Transverse colon (tissue), 4 donors: ENCODE results near the gene C1QTNF2. TPM values are rescaled to one million over a fixed set of nuclear protein-coding genes. Genes with fewer than 3 reads are reported as not detected.

ENCODE experiments used
- DNase-seq: peaks from one replicate; pipeline ENCODE4 v3.0.0-alpha.2; 2019
- H3K27ac ChIP-seq, 4 donors: fragments of 200-600 bp; sonication (generic); 2 replicates each; pipeline ENCODE4 v1.5.1; 2016 to 2018; ENCODE audit warnings: inconsistent platforms in 4 of 4
- H3K27me3 ChIP-seq: fragments of 200-600 bp; sonication (generic); 2 replicates; pipeline ENCODE4 v1.5.1; 2017; ENCODE audit warnings: inconsistent platforms
- H3K36me3 ChIP-seq, 4 donors: fragments of 200-600 bp; sonication (generic); 2 replicates each; pipeline ENCODE4 v1.5.1; 2017 to 2019; ENCODE audit warnings: inconsistent platforms in 4 of 4
- H3K4me1 ChIP-seq, 4 donors: fragments of 200-600 bp; sonication (generic); 2 replicates each; pipeline ENCODE4 v1.5.1; 2017 to 2020; ENCODE audit warnings: inconsistent platforms in 4 of 4
- H3K4me3 ChIP-seq, 4 donors: fragments of 200-600 bp; sonication (generic); 1 replicate in 1 of 4; 2 replicates in 3 of 4; pipeline versions ENCODE4 v1.5.1 to v1.6.1; 2017 to 2019; ENCODE audit warnings: inconsistent platforms in 4 of 4
- H3K9me3 ChIP-seq, 2 donors: fragments of 200-600 bp; sonication (generic); 2 replicates each; pipeline ENCODE4 v1.5.1; 2017 to 2019; ENCODE audit warnings: inconsistent platforms in 2 of 2
- CTCF ChIP-seq, 5 experiments: fragments of 200-600 bp in 3 of 5; fragments of 450-650 bp in 2 of 5; sonication (generic) in 3 of 5; IDR thresholded peaks; 1 replicate in 2 of 5; 2 replicates in 3 of 5; pipeline ENCODE4 v1.5.1; 2016 to 2017; ENCODE audit warnings: antibody characterized with exemption in 5 of 5, inconsistent platforms in 3 of 5, mild to moderate bottlenecking in 2 of 5, moderate library complexity in 1 of 5
- EP300 ChIP-seq: sonication (generic); formaldehyde crosslinking; IDR thresholded peaks from one replicate; pipeline ENCODE4 v1.6.1; 2017; ENCODE audit warnings: antibody characterized with exemption, low read depth
- POLR2A ChIP-seq: fragments of 450-650 bp; IDR thresholded peaks from one replicate; pipeline ENCODE4 v1.6.1; 2016; ENCODE audit warnings: antibody characterized with exemption, mild to moderate bottlenecking, moderate library complexity
- POLR2AphosphoS5 ChIP-seq, 3 donors: sonication (generic); formaldehyde crosslinking; IDR thresholded peaks; one replicate each; pipeline ENCODE4 v1.6.1; 2016; ENCODE audit warnings: antibody characterized with exemption in 3 of 3
- WGBS, 2 donors: methylation state at CpG; one replicate each; pipeline ENCODE4 v1.1.5; 2018; ENCODE audit warnings: low coverage in 1 of 2; 5-methylcytosine and 5-hydroxymethylcytosine counted together
- in situ Hi-C, 4 donors: fragments of 200-750 bp; cut with MboI; loops; one replicate each; pipeline versions ENCODE4 v1.15.0 to v1.15.1; 2017; ENCODE audit warnings: low sequenced_read_pairs in 3 of 4, low pct_ligation_motif_present in 1 of 4, low pct_unique_long_range_greater_than_20kb in 1 of 4
- intact Hi-C: fragments of 100-400 bp; cut with DNase I; formaldehyde crosslinking; loops from one replicate; pipeline ENCODE4 v1.15.1; 2023; ENCODE audit warnings: low total_unique reads
- total RNA-seq, 4 donors: library from RNA; depleted of rRNA; stranded (reverse); fragments of >200 nt; gene quantifications; one replicate each; pipeline ENCODE4 v1.1.0, GENCODE V29; 2016

The C1QTNF2 gene
- total RNA-seq, 4 donors from 2014 or later, result 0.41 to 2.2 (median 0.79) TPM; not detected in 1

- H3K36me3 ChIP-seq, result peaks cover 0 to 30% (median 12%) of the 10 kb centered on the region in 4 donors
- intact Hi-C loops, result no loop called here
- no peaks in the 10 kb centered on the region for H3K9me3 ChIP-seq
- H3K27ac ChIP-seq, result peak within 1 kb of the TSS; percentile 88 to 90 (median 89)
- 0 to 1% methylated on average over 3 to 31 of the region's 41 CpGs for whole genome bisulfite sequencing, 2 donors
- in situ Hi-C loops, result no loop called here
- peak; percentile 91 for DNase-seq
- H3K4me3 ChIP-seq, result peak within 1 kb of the TSS; percentile 20 to 69 (median 54)
- H3K27me3 ChIP-seq, result no peaks in the 10 kb centered on the region
- peaks cover 0 to 31% (median 14%) of the 10 kb centered on the region in 4 donors for H3K4me1 ChIP-seq
- TF ChIP-seq POLR2AphosphoS5 (IDR thresholded peaks at IDR 0.05) (peak; percentile 94 to 96 (median 95)), EP300 (no peak), POLR2A (peak; percentile 92), CTCF (IDR thresholded peaks at IDR 0.05) (no peak)
Observed at GRCh38 chr5:160399402-160400353, 29.3 kb upstream of the C1QTNF2 start, which contains the start of gene FAM200C. Gene FAM200C (minus strand): TSS chr5:160400054. CDS start chr5:160395490, 4,564 bp downstream.

DNA sequence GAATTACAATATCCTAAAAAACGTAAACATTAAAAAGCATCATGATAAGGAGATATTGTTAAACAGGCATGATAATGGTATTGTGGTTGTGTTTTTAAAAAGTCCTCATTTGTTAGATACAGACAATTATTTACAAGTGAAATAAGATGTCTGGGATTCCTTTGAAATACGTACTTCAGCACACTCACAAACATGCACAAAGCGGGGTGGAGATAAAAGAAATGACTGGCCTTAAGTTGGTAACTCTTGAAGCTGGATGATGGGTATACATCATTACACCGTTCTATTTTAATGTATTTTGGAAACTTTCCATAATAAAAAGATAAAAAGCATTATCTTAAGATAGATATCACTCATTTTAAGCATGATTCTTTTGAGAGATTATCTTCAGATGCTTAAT, 28.4 kb upstream of the C1QTNF2 start:
- peak overlapping the region; percentile 20 to 69 (median 54) for H3K4me3 ChIP-seq

DNA sequence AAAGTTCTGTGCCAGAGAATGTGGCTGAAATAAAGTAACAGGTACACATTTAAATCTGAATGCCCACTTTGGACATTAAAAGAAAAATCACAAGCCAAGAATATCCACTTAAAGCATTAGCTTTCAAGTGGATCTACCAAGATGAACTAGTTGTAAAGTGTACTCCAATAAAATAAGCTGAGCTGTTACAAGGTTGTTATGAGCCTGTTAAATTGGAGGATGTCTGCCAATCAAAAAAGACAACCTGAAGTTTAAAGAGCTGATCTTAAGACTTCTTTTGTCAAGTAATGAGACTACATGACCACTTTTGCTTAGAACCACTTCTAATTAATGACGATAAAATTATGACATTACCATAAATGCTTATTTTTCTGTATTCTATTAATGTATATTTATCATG, 27.1 kb upstream of the C1QTNF2 start:
- 98 to 100% methylated on average over 1 of the region's 1 CpG for WGBS, 2 donors
- in situ Hi-C loops, result no loop called here
- H3K4me1 ChIP-seq, result peaks cover 0 to 31% (median 14%) of the 10 kb centered on the region in 4 donors
- H3K9me3 ChIP-seq, result no peaks in the 10 kb centered on the region
- no peak overlapping the region for H3K27ac ChIP-seq
- TF ChIP-seq POLR2A (no peak), POLR2AphosphoS5 (IDR thresholded peaks at IDR 0.05) (no peak), CTCF (IDR thresholded peaks at IDR 0.05) (no peak), EP300 (no peak)
- H3K36me3 ChIP-seq, result peaks cover 0 to 9% (median 2%) of the 10 kb centered on the region in 4 donors
- intact Hi-C loops, result no loop called here
- DNase-seq, result no peak
- no peaks in the 10 kb centered on the region for H3K27me3 ChIP-seq
- H3K4me3 ChIP-seq, result no peak overlapping the region

More for the DNA sequence above, 28.4 kb upstream of the C1QTNF2 start:
- in situ Hi-C loops (no loop called here), intact Hi-C loops (no loop called here)
- TF ChIP-seq CTCF (IDR thresholded peaks at IDR 0.05) (no peak), POLR2AphosphoS5 (IDR thresholded peaks at IDR 0.05) (no peak), POLR2A (no peak), EP300 (no peak)
- Histone ChIP-seq H3K36me3 (peaks cover 0 to 22% (median 8%) of the 10 kb centered on the region in 4 donors), H3K4me1 (peaks cover 0 to 31% (median 14%) of the 10 kb centered on the region in 4 donors), H3K27me3 (no peaks in the 10 kb centered on the region), H3K27ac (peak overlapping the region; percentile 88 to 90 (median 89)), H3K9me3 (no peaks in the 10 kb centered on the region)
- WGBS, 2 donors, result 40 to 49% methylated on average over 3 to 4 of the region's 4 CpGs
- no peak for DNase-seq

DNA sequence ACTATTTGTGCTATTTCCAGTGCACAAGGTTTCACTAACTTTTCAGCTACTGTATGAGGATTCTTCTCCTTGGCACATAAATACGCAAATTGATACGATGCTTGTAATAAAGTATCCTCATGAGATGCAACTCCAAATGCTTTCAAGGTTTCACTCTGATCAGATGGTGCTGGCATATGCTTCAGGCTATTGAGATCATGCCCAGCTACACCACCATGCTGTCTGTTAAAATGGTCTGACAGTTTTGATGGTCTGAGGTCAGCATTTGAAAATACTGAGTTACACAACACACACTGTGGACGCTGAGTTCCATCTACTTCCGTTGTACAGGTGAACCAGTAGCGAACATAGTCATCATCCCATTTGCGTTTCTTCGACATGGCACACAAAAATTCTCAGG, 24.7 kb upstream of the C1QTNF2 start:
- Histone ChIP-seq H3K27ac (no peak overlapping the region), H3K36me3 (no peaks in the 10 kb centered on the region), H3K27me3 (no peaks in the 10 kb centered on the region), H3K4me3 (no peak overlapping the region), H3K9me3 (no peaks in the 10 kb centered on the region), H3K4me1 (peaks cover 0 to 25% (median 13%) of the 10 kb centered on the region in 4 donors)
- in situ Hi-C loops, result no loop called here
- intact Hi-C loops, result no loop called here
- TF ChIP-seq POLR2AphosphoS5 (IDR thresholded peaks at IDR 0.05) (no peak), POLR2A (no peak), CTCF (IDR thresholded peaks at IDR 0.05) (no peak), EP300 (no peak)
- WGBS, 2 donors, result 92 to 95% methylated on average over 5 to 7 of the region's 7 CpGs
- no peak for DNase-seq
